Renal cortex interstitium (tissue), 11 donors: ENCODE measurements around the gene SPRYD3. TPM values are rescaled to one million over a fixed set of nuclear protein-coding genes. Genes with fewer than 3 reads are reported as not detected.
A peak's percentile ranks its signal among the peaks of the same experiment; 100 is the strongest.

Experiments used
- DNase-seq, 11 donors: peaks; one replicate each; pipeline ENCODE4 v3.0.0-alpha.2; 2013; ENCODE audit warnings: low read depth in 9 of 11, low spot score in 4 of 11; ENCODE audit errors: extremely low read depth in 1 of 11
- polyA plus RNA-seq, 3 donors: library from polyadenylated mRNA; unstranded; fragments of 120-200 nt; gene quantifications; one replicate each; pipeline ENCODE4 v1.2.1, GENCODE V29; 2013; ENCODE audit not compliant: insufficient read length in 3 of 3

Gene SPRYD3
- polyA plus RNA-seq, 3 donors = 15.1 to 20.2 (median 17.1) TPM

- DNase-seq = no peak
Measured at GRCh38 chr12:53057816-53058500, 21.2 kb downstream of the SPRYD3 start.

GRCh38 chr12:53056901-53057300, 22.3 kb downstream of the SPRYD3 start:
- DNase-seq = no peak

GRCh38 chr12:53056296-53056695, 22.9 kb downstream of the SPRYD3 start:
- DNase-seq = no peak

GRCh38 chr12:53055471-53056266, 23.5 kb downstream of the SPRYD3 start:
- DNase-seq = no peak

- peak in 10 of 11 donors; percentile 86 to 94 (median 90) for DNase-seq
Measured at GRCh38 chr12:53054112-53054878, 24.9 kb downstream of the SPRYD3 start.

- DNase-seq = peak in 2 of 11 donors; percentile 45 to 47
Measured at GRCh38 chr12:53053218-53054111, 25.7 kb downstream of the SPRYD3 start.

- peak in 6 of 11 donors; percentile 45 to 81 (median 77) for DNase-seq
Measured at GRCh38 chr12:53052419-53053217, 26.6 kb downstream of the SPRYD3 start.

- no peak for DNase-seq
Measured at GRCh38 chr12:53051881-53052412, 27.2 kb downstream of the SPRYD3 start.

GRCh38 chr12:53051058-53051880, 27.9 kb downstream of the SPRYD3 start:
- peak in 6 of 11 donors; percentile 36 to 77 (median 59) for DNase-seq

GRCh38 chr12:53050426-53051057, 28.6 kb downstream of the SPRYD3 start:
- no peak for DNase-seq

- peak in 5 of 11 donors; percentile 45 to 70 (median 56) for DNase-seq
Measured at GRCh38 chr12:53049571-53050318, 29.4 kb downstream of the SPRYD3 start, which contains the start of gene TNS2. TNS2 (plus strand) TSS chr12:53050065; CDS start chr12:53050186, 121 bp downstream.

GRCh38 chr12:53048780-53049401, 30.3 kb downstream of the SPRYD3 start:
- DNase-seq = peak in 9 of 11 donors; percentile 64 to 85 (median 78)

GRCh38 chr12:53048033-53048779, 31.0 kb downstream of the SPRYD3 start:
- no peak for DNase-seq
